C4-2B (cell line): ENCODE results near the gene NEGR1.

Experiments used
- CTCF ChIP-seq: fragments of 450-650 bp; conservative IDR thresholded peaks from 2 replicates; pipeline ENCODE4 v1.5.1; 2017; ENCODE audit warnings: mild to moderate bottlenecking
- ZFX ChIP-seq: fragments of 450-650 bp; IDR thresholded peaks from 2 replicates; pipeline ENCODE4 v1.6.1; 2017

DNA sequence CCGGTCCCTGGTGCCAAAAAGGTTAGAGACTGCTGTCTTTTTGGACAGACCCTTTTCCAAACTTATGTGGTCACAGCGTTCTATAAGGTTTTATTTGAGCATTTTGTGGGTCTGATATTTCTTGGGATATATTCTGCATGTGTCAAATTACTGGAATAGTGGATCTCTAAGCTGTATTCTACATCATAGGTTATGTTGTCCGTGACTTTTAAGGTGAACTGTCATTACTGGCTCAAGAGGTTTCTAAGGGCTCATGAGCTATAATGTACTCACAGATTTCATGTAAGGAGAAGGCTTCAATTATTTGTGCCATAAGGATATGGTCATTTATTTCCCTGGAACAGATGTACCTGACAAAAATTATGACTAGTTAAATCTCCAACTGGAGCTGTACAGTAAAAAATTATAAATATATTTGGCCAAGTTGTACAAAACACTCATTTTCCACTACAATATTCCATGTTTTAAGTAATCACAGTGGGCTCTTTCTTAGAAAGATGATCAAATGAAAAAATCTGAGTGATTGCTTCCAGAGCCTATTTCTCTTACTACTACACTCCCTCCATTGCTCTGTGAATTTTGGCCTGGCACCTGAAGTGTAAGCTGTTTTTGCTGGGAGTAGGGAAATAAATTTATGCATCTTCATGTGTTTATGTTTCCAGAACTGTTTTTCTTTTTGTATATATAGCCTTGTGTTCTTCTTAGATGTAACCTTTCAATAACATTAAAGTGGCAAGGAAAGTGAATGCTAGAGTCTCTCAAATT is 663.4 kb downstream of the NEGR1 start:
- TF ChIP-seq ZFX (no peak), CTCF (no peak)
